GM18951 (cell line): ENCODE measurements around the gene GSN.

Experiments used
- POLR2A ChIP-seq: IDR thresholded peaks from 4 replicates; pipeline ENCODE4 v1.6.1; 2011; ENCODE audit warnings: mild to moderate bottlenecking; ENCODE audit not compliant: insufficient read length, insufficient read depth; ENCODE audit errors: extremely low read depth
- in situ Hi-C: fragments of 300-500 bp; cut with MboI; formaldehyde crosslinking; loops from one replicate; pipeline ENCODE4 v1.12.0; 2022; ENCODE audit warnings: low sequenced_read_pairs, mixed read lengths, inconsistent platforms; ENCODE audit not compliant: unreplicated experiment

Gene GSN

GRCh38 chr9:121380846-121381245 is 112.9 kb downstream of the GSN start:
- TF ChIP-seq POLR2A = no peak
- in situ Hi-C loops = loop anchor here (5.0 to 25.0 kb wide), 3 partner anchors 44 to 619 kb away; partner anchors contain the start of gene RAB14
